ENCODE measurements around the gene TTC7B. TPM values are rescaled to one million over a fixed set of nuclear protein-coding genes. Genes with fewer than 3 reads are reported as not detected.

Gene TTC7B
- total and polyA plus RNA-seq, 9 of the 15 experiments (the other 6 are each of a cell fraction or from before 2014, with no cell fraction given) = 2.2 to 77.2 (median 36.7) TPM

DNA sequence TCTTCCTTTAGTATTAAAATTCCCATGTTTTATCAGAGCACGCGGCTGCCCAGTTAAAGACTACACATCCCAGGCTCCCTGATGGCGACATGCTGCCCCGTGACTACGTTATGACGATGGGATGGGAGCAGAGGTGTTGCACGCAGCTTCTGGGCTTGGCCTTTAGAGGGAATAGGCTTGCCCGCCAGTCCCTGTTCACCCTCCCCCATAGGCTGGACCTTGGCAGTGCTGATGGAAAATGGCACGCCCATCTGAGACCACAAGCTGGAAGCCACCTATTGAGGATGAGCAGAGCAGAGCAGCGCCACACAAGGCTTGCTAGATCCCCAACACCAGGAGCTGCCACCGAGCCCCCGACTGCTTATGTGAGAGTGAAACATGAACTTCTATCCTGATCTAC, 24.7 kb downstream of the TTC7B start (continued):
- TF ChIP-seq, protein P1, sequence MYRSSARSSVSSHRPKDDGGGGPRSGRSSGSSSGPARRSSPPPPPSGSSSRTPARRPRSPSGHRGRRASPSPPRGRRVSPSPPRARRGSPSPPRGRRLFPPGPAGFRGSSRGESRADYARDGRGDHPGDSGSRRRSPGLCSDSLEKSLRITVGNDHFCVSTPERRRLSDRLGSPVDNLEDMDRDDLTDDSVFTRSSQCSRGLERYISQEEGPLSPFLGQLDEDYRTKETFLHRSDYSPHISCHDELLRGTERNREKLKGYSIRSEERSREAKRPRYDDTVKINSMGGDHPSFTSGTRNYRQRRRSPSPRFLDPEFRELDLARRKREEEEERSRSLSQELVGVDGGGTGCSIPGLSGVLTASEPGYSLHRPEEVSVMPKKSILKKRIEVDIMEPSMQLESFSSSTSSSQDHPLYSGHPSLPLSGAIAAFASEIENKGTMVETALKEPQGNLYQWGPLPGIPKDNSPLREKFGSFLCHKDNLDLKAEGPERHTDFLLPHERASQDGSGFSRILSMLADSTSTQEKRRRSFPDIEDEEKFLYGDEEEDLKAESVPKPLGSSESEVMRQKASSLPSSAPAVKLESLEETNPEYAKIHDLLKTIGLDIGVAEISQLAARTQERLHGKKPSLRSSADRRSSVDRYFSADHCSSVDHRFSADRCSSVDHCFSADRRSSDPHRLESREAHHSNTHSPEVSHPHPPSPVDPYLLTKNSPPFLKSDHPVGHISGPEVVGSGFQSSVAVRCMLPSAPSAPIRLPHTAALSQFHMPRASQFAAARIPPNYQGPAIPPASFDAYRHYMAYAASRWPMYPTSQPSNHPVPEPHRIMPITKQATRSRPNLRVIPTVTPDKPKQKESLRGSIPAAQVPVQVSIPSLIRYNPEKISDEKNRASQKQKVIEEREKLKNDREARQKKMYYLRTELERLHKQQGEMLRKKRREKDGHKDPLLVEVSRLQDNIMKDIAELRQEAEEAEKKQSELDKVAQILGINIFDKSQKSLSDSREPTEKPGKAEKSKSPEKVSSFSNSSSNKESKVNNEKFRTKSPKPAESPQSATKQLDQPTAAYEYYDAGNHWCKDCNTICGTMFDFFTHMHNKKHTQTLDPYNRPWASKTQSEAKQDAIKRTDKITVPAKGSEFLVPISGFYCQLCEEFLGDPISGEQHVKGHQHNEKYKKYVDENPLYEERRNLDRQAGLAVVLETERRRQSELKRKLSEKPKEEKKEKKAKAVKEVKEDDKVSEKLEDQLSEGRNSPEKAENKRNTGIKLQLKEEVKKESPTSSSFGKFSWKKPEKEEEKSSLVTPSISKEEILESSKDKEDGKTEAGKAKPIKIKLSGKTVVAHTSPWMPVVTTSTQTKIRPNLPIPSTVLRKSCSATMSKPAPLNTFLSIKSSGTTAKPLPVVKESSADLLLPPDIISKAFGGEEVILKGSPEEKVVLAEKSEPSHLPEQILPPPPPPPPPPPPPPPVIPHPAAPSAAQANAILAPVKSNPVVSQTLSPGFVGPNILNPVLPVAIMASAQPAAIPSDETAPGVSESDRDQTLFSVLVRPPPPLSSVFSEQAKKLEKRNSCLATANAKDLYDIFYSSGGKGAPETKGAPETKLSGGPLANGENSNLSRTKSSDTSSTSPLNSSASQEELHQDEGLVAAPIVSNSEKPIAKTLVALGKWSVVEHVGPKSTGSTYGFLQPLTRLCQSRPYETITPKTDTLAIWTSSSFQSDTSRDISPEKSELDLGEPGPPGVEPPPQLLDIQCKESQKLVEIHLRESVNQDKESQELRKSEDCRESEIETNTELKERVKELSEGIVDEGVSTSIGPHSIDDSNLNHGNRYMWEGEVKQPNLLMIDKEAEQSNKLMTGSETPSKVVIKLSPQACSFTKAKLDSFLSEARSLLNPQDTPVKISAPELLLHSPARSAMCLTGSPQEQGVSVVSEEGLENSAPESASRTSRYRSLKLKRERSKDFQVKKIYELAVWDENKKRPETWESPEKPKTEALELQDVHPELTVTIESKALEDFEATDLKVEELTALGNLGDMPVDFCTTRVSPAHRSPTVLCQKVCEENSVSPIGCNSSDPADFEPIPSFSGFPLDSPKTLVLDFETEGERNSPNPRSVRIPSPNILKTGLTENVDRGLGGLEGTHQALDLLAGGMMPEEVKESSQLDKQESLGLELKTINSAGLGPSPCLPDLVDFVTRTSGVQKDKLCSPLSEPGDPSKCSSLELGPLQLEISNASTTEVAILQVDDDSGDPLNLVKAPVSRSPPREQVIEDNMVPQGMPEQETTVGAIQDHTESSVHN (IDR thresholded peaks at IDR 0.05; ENCODE audit: borderline replicate concordance in 1 of 2, low read depth in 1 of 2) = no peak
- TF ChIP-seq TAF9B (IDR thresholded peaks at IDR 0.05; ENCODE audit: partially characterized antibody) (no peak), ZNF551 (CRISPR knock-in tag; IDR thresholded peaks at IDR 0.05) (no peak), KAT2B (IDR thresholded peaks at IDR 0.05; ENCODE audit: low read depth, low read length) (no peak), PURB (CRISPR knock-in tag; IDR thresholded peaks at IDR 0.05; ENCODE audit: low read depth) (no peak), EGR1 (conservative IDR thresholded peaks at IDR 0.05) (no peak), EWSR1 (IDR thresholded peaks at IDR 0.05; ENCODE audit: borderline replicate concordance, low read depth, partially characterized antibody) (no peak), SMARCE1 (IDR thresholded peaks at IDR 0.05) (no peak), NCOA1 (IDR thresholded peaks at IDR 0.05; ENCODE audit: low read depth) (no peak), KDM4B (IDR thresholded peaks at IDR 0.05; ENCODE audit: borderline replicate concordance in 2 of 2, low read depth in 1 of 2) (no peak)
- TF ChIP-seq, protein P2, sequence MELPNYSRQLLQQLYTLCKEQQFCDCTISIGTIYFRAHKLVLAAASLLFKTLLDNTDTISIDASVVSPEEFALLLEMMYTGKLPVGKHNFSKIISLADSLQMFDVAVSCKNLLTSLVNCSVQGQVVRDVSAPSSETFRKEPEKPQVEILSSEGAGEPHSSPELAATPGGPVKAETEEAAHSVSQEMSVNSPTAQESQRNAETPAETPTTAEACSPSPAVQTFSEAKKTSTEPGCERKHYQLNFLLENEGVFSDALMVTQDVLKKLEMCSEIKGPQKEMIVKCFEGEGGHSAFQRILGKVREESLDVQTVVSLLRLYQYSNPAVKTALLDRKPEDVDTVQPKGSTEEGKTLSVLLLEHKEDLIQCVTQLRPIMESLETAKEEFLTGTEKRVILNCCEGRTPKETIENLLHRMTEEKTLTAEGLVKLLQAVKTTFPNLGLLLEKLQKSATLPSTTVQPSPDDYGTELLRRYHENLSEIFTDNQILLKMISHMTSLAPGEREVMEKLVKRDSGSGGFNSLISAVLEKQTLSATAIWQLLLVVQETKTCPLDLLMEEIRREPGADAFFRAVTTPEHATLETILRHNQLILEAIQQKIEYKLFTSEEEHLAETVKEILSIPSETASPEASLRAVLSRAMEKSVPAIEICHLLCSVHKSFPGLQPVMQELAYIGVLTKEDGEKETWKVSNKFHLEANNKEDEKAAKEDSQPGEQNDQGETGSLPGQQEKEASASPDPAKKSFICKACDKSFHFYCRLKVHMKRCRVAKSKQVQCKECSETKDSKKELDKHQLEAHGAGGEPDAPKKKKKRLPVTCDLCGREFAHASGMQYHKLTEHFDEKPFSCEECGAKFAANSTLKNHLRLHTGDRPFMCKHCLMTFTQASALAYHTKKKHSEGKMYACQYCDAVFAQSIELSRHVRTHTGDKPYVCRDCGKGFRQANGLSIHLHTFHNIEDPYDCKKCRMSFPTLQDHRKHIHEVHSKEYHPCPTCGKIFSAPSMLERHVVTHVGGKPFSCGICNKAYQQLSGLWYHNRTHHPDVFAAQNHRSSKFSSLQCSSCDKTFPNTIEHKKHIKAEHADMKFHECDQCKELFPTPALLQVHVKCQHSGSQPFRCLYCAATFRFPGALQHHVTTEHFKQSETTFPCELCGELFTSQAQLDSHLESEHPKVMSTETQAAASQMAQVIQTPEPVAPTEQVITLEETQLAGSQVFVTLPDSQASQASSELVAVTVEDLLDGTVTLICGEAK (IDR thresholded peaks at IDR 0.05) = no peak
- TF ChIP-seq, protein P2 (CRISPR knock-in tag; IDR thresholded peaks at IDR 0.05) = no peak

Data from K562 (cell line).